Activated gamma-delta T cell (primary cell): ENCODE measurements around the gene UCN2.
"Not testable (repeated sequence)": the region's sequence is repeated elsewhere in the genome, so short reads cannot be mapped to it uniquely, and the experiment has no call there.

Experiments used
- DNase-seq: peaks from one replicate; lab custom pipeline; 2025; lab: John Stamatoyannopoulos, UW

The UCN2 gene

DNA sequence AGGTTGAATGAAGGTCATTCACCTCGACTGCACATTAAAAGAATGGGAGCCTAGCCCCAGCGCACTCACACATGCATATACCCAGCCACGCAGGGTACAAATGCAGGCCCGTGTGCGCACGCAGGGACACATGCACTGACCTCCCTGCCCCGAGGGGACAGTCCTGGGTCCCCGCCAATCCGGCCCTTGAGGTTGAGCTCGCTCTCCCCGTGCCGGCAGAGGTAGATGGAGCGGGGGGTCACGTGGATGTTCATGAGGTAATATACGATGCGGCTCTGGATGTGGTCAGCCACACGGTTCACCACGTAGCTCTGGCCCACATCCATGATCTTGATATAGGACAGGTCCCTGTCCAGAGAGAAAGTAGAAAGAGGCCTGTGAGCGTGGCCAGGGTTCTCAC, 27.5 kb downstream of the UCN2 start:
- DNase-seq = no peak

DNA sequence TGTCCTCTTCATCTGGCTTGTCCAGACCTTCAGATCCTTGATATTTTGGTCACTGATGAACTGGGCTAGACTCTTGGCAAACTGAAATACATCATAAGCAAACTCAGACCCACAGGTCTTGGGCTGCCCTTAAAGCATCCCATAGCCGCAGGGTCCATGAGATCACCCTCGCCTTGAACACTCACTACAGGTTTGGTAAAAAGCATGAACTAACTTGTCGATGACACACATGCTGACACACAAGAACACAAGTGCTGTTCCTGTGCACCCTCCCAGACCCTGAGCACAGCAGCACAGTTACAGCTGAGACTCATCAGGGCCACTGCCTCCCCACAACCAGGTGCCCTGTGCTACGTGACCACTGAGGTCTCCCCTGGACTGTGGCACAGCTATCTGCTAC, 28.0 kb downstream of the UCN2 start:
- no peak for DNase-seq

DNA sequence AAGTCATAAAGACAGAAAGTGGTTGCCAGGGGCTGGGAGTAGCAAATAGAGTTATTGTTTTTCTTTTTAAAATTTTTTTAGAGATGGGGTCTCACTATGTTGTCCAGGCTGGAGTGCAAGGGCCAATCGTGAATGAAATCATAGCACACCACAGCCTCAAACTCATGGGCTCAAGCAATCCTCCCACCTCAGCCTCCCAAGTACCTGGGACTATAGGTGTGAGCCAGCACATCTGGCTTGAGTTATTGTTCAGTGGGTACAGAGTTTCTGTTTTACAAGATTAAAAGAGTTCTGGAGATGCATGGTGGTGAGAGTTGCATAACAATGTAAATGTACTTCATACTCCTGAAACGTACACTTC, 30.6 kb downstream of the UCN2 start:
- DNase-seq = no peak

DNA sequence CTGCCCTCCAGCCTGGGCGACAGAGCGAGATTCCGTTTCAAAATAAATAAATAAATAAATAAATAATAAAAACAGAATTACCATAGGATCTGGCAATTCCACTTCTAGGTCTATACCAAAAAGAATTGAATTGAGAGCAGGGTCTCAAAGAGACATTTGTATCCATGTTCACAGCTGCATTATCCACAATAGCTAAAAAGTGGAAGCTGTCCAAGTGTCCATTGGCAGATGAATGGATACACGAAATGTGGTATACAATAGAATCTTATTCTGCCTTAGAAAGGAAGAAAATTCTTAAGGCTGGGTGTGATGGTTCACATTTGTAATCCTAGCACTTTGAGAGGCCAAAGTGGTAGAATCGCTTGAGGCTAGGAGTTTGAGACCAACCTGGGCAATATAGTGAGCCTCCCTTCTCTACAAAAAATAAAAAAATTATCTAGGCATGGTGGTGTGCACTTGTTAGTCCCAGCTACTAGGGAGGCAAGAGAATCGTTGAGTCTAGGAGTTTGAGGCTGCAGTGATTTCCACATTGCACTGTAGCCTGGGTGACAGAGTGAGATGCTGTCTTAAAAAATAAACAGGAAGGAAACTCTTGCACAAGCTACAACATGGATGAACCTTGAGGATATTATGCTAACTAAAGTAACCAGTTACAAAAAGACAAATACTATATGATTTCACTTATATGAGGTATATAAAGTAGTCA, 31.2 kb downstream of the UCN2 start:
- DNase-seq = no peak

DNA sequence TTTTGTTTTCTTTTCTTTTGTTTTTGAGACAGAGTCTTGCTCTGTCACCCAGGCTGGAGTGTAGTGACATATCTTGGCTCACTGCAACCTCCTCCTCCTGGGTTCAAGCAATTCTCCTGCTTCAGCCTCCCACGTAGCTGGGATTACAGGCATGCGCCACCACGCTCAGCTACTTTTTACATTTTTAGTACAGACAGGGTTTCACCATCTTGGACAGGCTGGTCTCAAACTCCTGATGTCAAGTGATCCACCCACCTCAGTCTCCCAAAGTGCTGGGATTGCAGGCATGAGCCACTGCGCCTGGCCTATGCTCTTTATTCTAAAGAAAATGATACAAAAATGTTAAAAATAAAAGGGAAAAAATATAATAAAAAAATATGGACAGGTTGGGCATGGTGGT, 32.9 kb downstream of the UCN2 start:
- DNase-seq = not testable (repeated sequence)

DNA sequence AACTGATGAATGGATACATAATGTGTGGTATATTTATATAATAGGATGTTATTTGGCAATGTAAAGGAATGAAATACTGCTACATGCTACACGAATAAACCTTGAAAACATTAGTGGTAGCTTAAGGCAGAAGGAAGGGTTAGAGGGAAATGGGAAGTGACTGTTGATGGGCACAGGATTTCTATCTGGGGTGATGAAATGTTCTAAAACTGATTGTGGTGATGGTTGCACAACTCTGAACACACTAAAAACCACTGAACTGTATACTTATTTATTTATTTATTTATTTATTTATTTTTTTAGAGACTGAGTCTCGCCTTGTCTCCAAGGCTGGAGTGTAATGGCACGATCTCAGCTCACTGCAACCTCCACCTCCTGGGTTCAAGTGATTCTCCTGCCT, 34.8 kb downstream of the UCN2 start:
- DNase-seq = no peak

DNA sequence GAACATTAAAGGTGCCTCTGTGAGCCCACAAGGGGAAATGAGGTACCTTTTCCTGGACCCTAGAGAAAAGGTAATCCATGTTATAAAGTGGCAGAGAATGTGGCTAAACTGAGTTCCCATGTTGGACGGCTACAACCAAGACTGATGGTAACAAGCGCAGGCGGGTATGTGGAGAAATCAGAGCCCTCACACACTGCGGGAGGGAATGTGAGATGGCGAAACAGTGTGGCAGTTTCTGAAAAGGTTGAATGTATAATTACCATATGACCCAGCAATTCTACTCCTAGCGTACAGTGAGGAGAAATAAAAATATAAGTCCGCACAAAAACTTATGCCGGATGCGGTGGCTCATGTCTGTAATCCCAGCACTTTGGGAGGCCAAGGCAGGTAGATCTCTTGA, 35.5 kb downstream of the UCN2 start:
- DNase-seq = no peak

DNA sequence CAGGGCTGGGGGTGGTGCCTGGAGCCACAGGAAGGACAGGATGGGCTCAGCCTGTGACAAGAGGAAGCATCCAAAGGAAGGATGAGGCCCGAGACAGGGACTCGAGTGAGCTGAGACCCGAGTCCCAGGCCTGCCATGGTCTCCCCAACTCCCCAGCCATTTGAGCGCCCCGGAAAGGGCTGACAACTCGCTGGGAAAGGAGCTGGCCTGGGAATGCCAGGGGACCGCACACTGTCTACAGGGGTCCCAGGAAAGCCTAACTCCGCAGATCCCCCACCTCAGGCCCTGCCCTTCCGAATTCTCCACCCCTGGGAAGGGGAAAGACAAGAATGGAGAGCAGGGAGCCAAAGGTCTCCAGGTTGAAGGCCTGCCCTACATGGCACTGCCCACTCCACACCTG, 38.6 kb downstream of the UCN2 start:
- DNase-seq = no peak

DNA sequence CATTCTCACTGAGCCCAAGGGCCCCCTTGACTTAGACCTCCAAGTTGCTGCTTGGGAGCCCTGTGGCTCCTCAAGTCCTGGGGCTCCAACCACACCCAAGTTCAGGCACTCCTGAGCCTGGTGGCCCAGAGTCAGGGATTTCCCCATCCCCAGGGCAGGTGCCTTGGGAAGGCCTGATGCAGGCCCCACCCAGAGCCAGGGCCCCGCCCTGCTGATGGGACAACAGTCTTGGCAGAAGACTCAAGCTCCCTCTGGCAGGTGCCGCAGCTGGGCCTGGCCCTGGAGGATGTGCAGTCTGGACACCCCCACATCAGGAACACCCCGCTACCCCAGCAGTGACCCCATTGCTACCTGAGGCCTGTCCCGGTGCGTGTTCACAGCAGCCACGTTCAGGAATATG, 41.9 kb downstream of the UCN2 start:
- no peak for DNase-seq

DNA sequence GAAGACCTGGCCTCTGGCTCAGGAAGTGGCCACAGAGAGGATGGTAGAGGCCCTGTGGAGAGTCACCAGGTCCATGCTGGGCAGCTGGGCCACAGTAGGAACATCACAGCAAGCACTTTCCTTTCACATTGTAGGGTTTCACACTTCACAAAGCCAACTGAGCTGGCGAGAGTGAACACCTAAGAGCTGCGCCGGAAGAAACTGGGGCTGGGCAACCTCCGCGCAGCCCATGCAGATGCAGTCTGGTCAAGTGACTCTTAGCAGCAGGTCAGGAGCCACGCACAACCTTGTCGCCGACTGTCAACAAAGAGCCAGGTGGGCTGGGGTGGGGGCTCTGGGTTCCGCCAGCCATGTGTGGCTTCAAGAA, 44.3 kb downstream of the UCN2 start:
- no peak for DNase-seq

DNA sequence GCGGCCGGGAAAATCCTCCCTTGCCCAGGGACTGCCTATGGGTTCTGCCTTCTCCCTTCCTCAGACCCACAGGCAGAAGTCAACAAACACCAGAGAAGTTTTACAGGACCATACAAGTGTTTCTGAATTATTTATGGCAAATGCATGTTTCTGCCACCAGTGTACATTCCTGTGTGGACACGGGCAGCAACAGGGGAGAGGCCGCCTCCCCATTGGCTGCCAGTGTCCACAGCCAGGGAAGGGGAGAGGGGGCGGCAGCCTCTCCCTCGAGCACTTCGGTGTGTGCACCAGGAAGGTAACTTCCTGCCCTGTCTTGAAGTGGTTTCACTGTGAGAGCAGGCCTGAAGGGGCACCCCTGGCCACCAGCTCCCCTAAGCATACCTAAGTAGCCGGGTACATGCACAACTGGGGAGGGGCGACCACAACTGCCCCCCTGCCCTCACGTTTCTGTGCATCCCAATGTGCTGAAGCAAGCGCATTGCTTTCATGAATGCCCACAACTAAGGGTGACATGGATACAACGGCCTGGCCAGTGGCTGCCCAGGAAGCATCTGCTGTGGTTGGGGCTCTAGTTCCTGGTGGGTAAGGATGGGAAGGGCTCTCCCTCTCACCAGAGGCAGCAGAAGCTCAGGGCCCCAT, 44.8 kb downstream of the UCN2 start:
- no peak for DNase-seq

DNA sequence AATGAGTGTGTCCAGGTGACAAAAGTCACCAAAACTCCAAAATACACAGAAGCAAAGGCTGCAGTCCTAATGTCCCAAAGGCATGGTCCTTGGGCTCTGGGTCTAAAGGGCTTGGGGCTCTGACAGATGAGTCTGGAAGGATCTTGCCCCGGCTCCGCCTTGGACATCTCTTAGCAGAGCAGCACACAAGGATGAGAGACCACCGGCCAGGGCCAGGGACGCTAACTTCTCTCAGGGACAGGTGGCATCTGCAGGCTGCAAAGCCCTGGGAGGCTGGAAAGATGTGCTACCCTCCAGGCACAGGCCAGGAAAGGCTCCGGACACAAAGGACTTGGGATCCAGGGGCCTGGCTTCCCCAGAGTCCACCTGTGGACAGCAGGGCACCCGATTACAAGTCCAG, 45.5 kb downstream of the UCN2 start:
- DNase-seq = no peak

DNA sequence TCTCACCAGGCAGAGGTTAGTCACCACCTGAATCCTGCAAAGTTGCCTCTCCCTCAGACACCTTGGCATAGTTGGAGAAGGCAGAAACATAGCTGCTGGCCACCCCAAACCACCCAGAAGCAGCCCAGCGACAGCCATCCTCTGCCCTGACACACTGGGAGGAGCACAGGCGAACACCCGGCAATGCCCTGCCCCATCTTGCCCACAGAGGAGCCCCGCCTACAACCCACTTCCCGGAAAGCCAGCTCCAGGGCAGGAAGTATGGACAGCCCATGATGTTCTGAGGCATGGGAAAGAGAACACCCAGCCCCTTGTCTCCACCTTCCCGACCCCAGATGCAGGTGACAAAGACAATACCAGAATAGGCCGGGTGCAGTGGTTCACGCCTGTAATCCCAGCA, 47.0 kb downstream of the UCN2 start:
- DNase-seq = no peak

DNA sequence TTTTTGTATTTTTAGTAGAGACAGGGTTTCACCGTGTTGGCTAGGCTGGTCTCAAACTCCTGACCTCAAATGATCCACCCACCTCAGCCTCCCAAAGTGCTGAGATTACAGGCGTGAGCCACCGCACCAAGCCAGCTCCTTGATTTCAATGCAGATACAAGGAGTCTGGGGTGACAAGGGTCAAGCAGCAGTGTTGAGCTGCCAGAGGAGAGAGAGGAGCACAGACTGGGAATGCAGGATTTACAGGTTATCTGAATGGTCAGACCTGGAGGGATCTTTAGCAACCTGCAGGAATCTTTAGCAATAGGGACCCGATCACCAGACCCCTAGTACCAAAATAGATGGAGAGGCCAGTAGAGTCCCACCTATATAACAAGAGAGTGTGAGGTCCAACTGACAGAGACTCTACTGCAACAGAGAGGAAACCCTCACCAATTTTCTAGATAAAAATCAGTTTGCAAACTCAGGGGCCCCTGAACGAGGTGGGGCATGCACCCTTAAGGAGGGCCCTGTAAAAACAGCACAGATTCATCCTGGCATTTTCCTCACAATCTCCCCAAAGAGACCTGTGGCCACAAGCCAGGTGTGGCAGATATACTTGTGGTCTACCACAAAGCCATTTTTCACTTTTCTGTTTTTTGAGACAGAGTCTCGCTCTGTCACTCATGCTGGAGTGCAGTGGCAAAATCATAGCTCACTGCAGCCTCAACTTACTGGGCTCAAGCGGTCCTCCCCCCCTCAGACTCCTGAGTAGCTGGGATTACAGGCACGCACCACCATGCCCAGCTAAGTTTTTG, 49.0 kb downstream of the UCN2 start:
- no peak for DNase-seq
